K562 (cell line): ENCODE results near the gene SETD3. TPM values are rescaled to one million over a fixed set of nuclear protein-coding genes. Genes with fewer than 3 reads are reported as not detected.
A peak's percentile ranks its signal among the peaks of the same experiment; 100 is the strongest.

Experiments
- ATF2 ChIP-seq: sonication (generic); formaldehyde crosslinking; IDR thresholded peaks from 2 replicates; pipeline ENCODE4 v1.8.1; 2022; ENCODE audit warnings: missing genetic modification reagents
- CBX2 ChIP-seq: fragments of 200-600 bp; sonication (generic); IDR thresholded peaks from one replicate; pipeline ENCODE4 v1.6.1; 2012; ENCODE audit warnings: mild to moderate bottlenecking, low read length, inconsistent platforms; ENCODE audit not compliant: insufficient read depth, poor library complexity, severe bottlenecking
- CREB1 ChIP-seq, 2 experiments: sonication (generic) in 1 of 2; formaldehyde crosslinking in 1 of 2; IDR thresholded peaks; 2 replicates each; pipeline versions ENCODE4 v1.6.1 to v1.8.0; 2012 to 2022; ENCODE audit warnings: inconsistent platforms in 1 of 2, mild to moderate bottlenecking in 1 of 2, missing genetic modification reagents in 1 of 2, moderate library complexity in 1 of 2
- E2F1 ChIP-seq: sonication (generic); formaldehyde crosslinking; IDR thresholded peaks from 2 replicates; pipeline ENCODE4 v1.8.1; 2023; ENCODE audit warnings: mild to moderate bottlenecking, missing genetic modification reagents, moderate library complexity
- ILK ChIP-seq: fragments of 450-650 bp; IDR thresholded peaks from 2 replicates; pipeline ENCODE4 v1.6.1; 2016; ENCODE audit warnings: missing genetic modification characterization, low read depth, mild to moderate bottlenecking, missing compliant biosample characterization, moderate library complexity, borderline replicate concordance
- RBM34 ChIP-seq: fragments of 200-400 bp; formaldehyde crosslinking; IDR thresholded peaks from 2 replicates; pipeline ENCODE4 v1.6.1; 2018; ENCODE audit warnings: low read length, borderline replicate concordance; ENCODE audit not compliant: insufficient read depth
- SLC30A9 ChIP-seq: fragments of 250-450 bp; sonication (Bioruptor Pico); IDR thresholded peaks from 2 replicates; pipeline ENCODE4 v1.8.0; 2022; ENCODE audit warnings: mild to moderate bottlenecking, moderate library complexity
- SRSF1 ChIP-seq: fragments of 200-400 bp; formaldehyde crosslinking; IDR thresholded peaks from 2 replicates; pipeline ENCODE4 v1.6.1; 2017; ENCODE audit warnings: mild to moderate bottlenecking, low read depth, low read length, moderate library complexity
- TBP ChIP-seq: optimal IDR thresholded peaks from 2 replicates; pipeline ENCODE3; 2011; ENCODE audit warnings: low read depth, low read length, improper control_type of control experiment
- TEAD4 ChIP-seq, 2 experiments: sonication (generic) in 1 of 2; formaldehyde crosslinking in 1 of 2; IDR thresholded peaks; 2 replicates each; pipeline versions ENCODE4 v1.6.1 to v1.8.0; 2012 to 2022; ENCODE audit warnings: borderline replicate concordance in 1 of 2, inconsistent platforms in 1 of 2, low read length in 1 of 2, mild to moderate bottlenecking in 1 of 2, missing genetic modification reagents in 1 of 2
- VEZF1 ChIP-seq: fragments of 200-800 bp; sonication (Bioruptor generic); IDR thresholded peaks from 2 replicates; pipeline ENCODE4 v1.6.1; 2017; ENCODE audit warnings: missing genetic modification characterization, missing compliant biosample characterization
- ZBTB49 ChIP-seq: sonication (generic); formaldehyde crosslinking; IDR thresholded peaks from 2 replicates; pipeline ENCODE4 v1.8.0; 2022; ENCODE audit warnings: missing genetic modification reagents, mild to moderate bottlenecking, borderline replicate concordance
- ZNF124 ChIP-seq: sonication (generic); formaldehyde crosslinking; IDR thresholded peaks from 2 replicates; pipeline ENCODE4 v1.8.1; 2022; ENCODE audit warnings: missing genetic modification reagents
- ZNF398 ChIP-seq: fragments of 250-450 bp; sonication (Bioruptor Pico); IDR thresholded peaks from 2 replicates; pipeline ENCODE4 v1.8.0; 2021; ENCODE audit warnings: moderate library complexity, mild to moderate bottlenecking, inconsistent platforms
- polyA plus RNA-seq, 8 experiments: library from polyadenylated mRNA; depleted of rRNA in 4 of 8; stranded (reverse) in 5 of 8; unstranded in 3 of 8; fragments of >200 nt; fragmentation: Nextera tagmentation in 2 of 8; fragmentation: Illumina TruSeq in 1 of 8; extraction: Ambion mirVana in 2 of 8; extraction: Trizol in 1 of 8; gene quantifications; 2 replicates each; pipeline versions ENCODE4 v1.2.1 to v1.2.3, GENCODE V29; 2011 to 2014; ENCODE audit warnings: inconsistent platforms in 1 of 8, missing spikeins in 1 of 8
- total RNA-seq, 7 experiments: library from RNA; depleted of rRNA in 6 of 7; stranded (reverse); fragments of >200 nt in 6 of 7; fragmentation: Illumina TruSeq in 2 of 7; extraction: Trizol in 2 of 7; gene quantifications; 2 replicates each; pipeline versions ENCODE4 v1.2.1 to v1.2.3, GENCODE V29; 2011 to 2021; ENCODE audit warnings: low replicate concordance in 1 of 7

The SETD3 gene
- total and polyA plus RNA-seq, 9 of the 15 experiments (the other 6 are each of a cell fraction or from before 2014, with no cell fraction given), result 8.5 to 35.9 (median 26.5) TPM

GRCh38 chr14:99480917-99481744 lies 472 bp upstream of the SETD3 start, which contains the start of gene CCNK (continued):
- TF ChIP-seq ZBTB49 (CRISPR knock-in tag), result no peak
- TF ChIP-seq ZNF398, result no peak
- no peak for TF ChIP-seq SLC30A9 (CRISPR knock-in tag)
- TF ChIP-seq TEAD4 (IDR thresholded peaks at IDR 0.05; ENCODE audit: low read length), result peak; percentile 73
- no peak for TF ChIP-seq TEAD4 (CRISPR knock-in tag; IDR thresholded peaks at IDR 0.05; ENCODE audit: borderline replicate concordance)
- no peak for TF ChIP-seq ATF2 (CRISPR knock-in tag)
- TF ChIP-seq CREB1 (IDR thresholded peaks at IDR 0.05), result peak; percentile 98
- peak; percentile 98 for TF ChIP-seq CREB1 (CRISPR knock-in tag; IDR thresholded peaks at IDR 0.05)
- TF ChIP-seq CBX2, result no peak
- TF ChIP-seq ILK, result no peak
- peak; percentile 94 for TF ChIP-seq TBP
- peak; percentile 85 for TF ChIP-seq VEZF1 (CRISPR knock-in tag)
- TF ChIP-seq SRSF1, result no peak
- no peak for TF ChIP-seq ZNF124 (CRISPR knock-in tag)
- no peak for TF ChIP-seq RBM34
- peak; percentile 73 for TF ChIP-seq E2F1 (CRISPR knock-in tag)
